Measurements from ENCODE around the gene VWA3B. TPM values are rescaled to one million over a fixed set of nuclear protein-coding genes. Genes with fewer than 3 reads are reported as not detected.

The VWA3B gene
- total RNA-seq, 4 donors from 2014 or later: 0.12 to 2.5 TPM; not detected in 2

DNA sequence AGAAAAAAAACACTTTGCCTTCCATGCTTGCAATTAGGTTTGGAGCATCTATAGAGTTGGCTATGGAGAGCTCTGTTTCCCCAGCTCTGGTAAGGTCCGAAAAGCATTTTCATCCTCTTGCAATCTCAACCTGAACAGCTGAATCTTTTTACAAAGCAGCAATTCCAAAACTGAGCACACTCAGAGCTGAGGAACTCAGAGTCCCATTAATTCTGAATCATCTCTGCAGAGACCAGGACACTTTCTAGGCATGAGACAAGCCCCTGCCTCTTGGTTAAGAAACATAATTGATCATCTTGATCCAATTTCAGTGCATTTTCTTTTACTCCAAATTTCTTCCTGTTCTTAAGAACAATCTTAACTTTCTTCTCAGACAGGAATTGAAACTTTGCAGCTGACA is 263.4 kb downstream of the VWA3B start:
- intact Hi-C loops (cut with DNase I; ENCODE audit: low total_unique reads): no loop called here
- no peak overlapping the region for H3K4me3 ChIP-seq (ENCODE audit: low read depth, poor library complexity, severe bottlenecking)
- TF ChIP-seq, protein P1, sequence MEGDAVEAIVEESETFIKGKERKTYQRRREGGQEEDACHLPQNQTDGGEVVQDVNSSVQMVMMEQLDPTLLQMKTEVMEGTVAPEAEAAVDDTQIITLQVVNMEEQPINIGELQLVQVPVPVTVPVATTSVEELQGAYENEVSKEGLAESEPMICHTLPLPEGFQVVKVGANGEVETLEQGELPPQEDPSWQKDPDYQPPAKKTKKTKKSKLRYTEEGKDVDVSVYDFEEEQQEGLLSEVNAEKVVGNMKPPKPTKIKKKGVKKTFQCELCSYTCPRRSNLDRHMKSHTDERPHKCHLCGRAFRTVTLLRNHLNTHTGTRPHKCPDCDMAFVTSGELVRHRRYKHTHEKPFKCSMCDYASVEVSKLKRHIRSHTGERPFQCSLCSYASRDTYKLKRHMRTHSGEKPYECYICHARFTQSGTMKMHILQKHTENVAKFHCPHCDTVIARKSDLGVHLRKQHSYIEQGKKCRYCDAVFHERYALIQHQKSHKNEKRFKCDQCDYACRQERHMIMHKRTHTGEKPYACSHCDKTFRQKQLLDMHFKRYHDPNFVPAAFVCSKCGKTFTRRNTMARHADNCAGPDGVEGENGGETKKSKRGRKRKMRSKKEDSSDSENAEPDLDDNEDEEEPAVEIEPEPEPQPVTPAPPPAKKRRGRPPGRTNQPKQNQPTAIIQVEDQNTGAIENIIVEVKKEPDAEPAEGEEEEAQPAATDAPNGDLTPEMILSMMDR (IDR thresholded peaks at IDR 0.05): no peak
- TF ChIP-seq POLR2A (IDR thresholded peaks at IDR 0.05): no peak
- no peak for DNase-seq (ENCODE audit: low spot score in 2 of 2)
- 96% methylated on average over 1 of the region's 1 CpG for WGBS, 2 donors

DNA sequence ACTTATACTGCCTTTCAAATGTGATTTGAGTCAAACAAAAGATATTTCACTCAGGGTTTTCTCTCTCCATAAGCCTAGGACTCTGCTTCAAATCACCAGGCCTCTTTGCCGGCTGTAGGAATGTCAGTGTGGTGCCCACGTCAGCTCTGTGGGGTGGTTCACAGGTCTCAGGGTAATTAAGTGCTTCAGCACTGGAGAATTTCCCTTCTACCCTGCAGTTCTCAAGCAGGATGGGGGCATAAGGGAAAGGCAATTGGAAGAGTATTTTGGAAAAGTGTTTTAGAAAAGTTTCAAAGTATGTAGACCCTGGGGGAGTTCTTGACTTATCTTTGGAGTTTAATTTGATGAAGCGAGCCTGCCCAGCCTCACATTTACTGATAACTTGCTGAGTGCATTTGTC is 268.9 kb downstream of the VWA3B start:
- TF ChIP-seq POLR2A (IDR thresholded peaks at IDR 0.05): no peak
- TF ChIP-seq, protein P1 (IDR thresholded peaks at IDR 0.05): no peak
- 64 to 66% methylated on average over 3 of the region's 3 CpGs for WGBS, 2 donors
- H3K4me3 ChIP-seq (ENCODE audit: low read depth, poor library complexity, severe bottlenecking): no peak overlapping the region
- no peak for DNase-seq (ENCODE audit: low spot score in 2 of 2)
- intact Hi-C loops (cut with DNase I; ENCODE audit: low total_unique reads): no loop called here

GRCh38 chr2:98356729-98357128 is 269.8 kb downstream of the VWA3B start:
- no peak for DNase-seq (ENCODE audit: low spot score in 2 of 2)
- intact Hi-C loops (cut with DNase I; ENCODE audit: low total_unique reads): no loop called here
- no peak overlapping the region for H3K4me3 ChIP-seq (ENCODE audit: low read depth, poor library complexity, severe bottlenecking)
- TF ChIP-seq, protein P1 (IDR thresholded peaks at IDR 0.05): no peak
- no peak for TF ChIP-seq POLR2A (IDR thresholded peaks at IDR 0.05)
- WGBS, 2 donors: 88 to 91% methylated on average over 7 of the region's 7 CpGs

GRCh38 chr2:98357849-98358248 is 270.9 kb downstream of the VWA3B start:
- intact Hi-C loops (cut with DNase I; ENCODE audit: low total_unique reads): no loop called here
- DNase-seq (ENCODE audit: low spot score in 2 of 2): no peak
- TF ChIP-seq, protein P1 (IDR thresholded peaks at IDR 0.05): no peak
- TF ChIP-seq POLR2A (IDR thresholded peaks at IDR 0.05): no peak
- WGBS, 2 donors: 92 to 93% methylated on average over 3 of the region's 3 CpGs
- H3K4me3 ChIP-seq (ENCODE audit: low read depth, poor library complexity, severe bottlenecking): no peak overlapping the region

DNA sequence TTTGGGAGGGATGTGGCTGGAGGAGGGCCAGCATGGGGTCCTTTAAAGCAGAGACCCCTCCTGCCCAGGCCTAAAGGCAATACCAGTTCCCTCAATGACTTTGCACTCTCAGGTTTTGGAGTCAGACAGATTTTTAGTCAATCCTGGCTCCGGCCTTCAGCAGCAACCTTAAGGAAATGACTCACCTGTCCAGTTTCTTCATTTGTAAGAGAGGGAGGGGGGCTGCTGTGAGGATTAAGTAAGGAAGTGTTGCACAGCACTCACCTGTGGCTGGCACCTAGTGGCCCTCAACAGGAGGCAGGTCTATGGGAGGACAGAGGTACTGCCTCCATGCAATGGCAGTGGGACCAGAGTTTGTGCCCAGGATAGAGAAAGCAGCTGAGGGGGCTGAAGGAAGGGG is 273.0 kb downstream of the VWA3B start:
- no peak for TF ChIP-seq POLR2A (IDR thresholded peaks at IDR 0.05)
- TF ChIP-seq, protein P1 (IDR thresholded peaks at IDR 0.05): no peak
- no peak for DNase-seq (ENCODE audit: low spot score in 2 of 2)
- 90 to 91% methylated on average over 1 of the region's 1 CpG for WGBS, 2 donors
- H3K4me3 ChIP-seq (ENCODE audit: low read depth, poor library complexity, severe bottlenecking): no peak overlapping the region
- intact Hi-C loops (cut with DNase I; ENCODE audit: low total_unique reads): no loop called here

Other genes starting within 250 kb of the VWA3B start
- 10 to 100 TPM; 32.8 to 54.8 (median 41.2) TPM for gene TMEM131, start 91.2 kb upstream of the VWA3B start, total RNA-seq